ENCODE data around the gene ROM1.
A peak's percentile ranks its signal among the peaks of the same experiment; 100 is the strongest.
"Not testable (repeated sequence)": the region's sequence is repeated elsewhere in the genome, so short reads cannot be mapped to it uniquely, and the experiment has no call there.

ROM1 gene

GRCh38 chr11:62648185-62648966, 35.3 kb downstream of the ROM1 start:
- no peak for DNase-seq (ENCODE audit: low read depth in 2 of 2)

DNA sequence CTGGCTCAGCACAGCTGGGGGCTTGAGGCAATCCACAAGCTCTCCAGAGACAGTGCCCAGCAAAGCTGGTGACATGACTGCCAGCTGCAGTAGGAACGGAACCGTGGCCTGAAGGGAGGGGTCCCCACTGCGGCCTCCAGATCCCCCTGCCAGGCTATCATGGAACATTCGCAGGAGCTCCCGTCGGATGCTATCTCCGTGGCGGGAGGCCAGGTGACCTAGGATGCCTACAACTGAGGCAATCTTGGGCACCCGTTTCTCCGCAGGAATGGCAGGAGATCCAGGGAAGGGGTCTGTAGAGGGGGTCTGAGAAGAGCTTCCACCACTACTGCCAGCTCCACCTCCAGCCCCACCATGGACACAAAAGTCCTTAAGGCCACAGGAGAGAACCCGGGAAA, 35.9 kb downstream of the ROM1 start:
- no peak for DNase-seq (ENCODE audit: low read depth in 2 of 2)

DNA sequence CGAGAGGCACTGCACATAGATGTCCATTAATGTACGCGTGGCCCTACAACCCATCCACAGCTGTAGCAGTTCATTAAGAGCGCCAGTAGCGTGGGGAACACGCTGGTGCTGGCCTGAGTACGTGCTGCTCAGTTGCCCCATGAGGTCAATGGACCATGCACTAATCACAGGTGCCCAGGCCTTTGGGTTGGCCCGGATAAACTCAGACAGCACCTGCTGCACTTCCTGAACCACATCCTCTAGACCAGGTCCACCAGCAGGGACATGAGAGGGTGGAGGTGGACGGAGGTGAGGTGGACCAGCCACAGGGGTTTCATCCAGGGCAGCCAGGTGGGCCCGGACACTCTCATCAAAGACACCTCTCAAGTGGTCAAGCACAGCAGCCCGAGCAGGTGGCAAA, 36.4 kb downstream of the ROM1 start:
- no peak for DNase-seq (ENCODE audit: low read depth in 2 of 2)

- DNase-seq (ENCODE audit: low read depth in 2 of 2), result not testable (repeated sequence)
Measured at GRCh38 chr11:62650283-62650682, 37.2 kb downstream of the ROM1 start.

- DNase-seq (ENCODE audit: low read depth in 2 of 2), result no peak
Measured at GRCh38 chr11:62652161-62653006, 39.3 kb downstream of the ROM1 start.

DNA sequence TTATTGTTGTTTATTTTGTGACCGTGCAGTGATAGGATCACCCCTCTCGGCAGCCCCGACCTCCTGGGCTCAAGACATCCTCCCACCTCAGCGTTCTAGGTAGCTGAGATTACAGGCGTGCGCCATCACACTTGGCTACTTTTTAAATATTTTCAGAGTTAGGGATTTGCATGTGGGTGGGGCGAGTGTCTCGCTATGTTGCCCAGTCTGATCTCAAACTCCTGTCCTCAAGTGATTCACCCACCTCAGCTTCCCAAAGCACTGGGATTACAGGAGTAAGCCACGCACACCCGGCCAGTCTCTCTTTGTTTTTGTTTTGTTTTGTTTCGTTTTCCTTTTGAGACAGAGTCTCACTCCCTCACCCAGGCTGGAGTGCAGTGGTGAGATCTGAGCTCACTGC, 41.2 kb downstream of the ROM1 start:
- no peak for DNase-seq (ENCODE audit: low read depth in 2 of 2)

GRCh38 chr11:62656796-62657429, 43.9 kb downstream of the ROM1 start:
- no peak for DNase-seq (ENCODE audit: low read depth in 2 of 2)

DNA sequence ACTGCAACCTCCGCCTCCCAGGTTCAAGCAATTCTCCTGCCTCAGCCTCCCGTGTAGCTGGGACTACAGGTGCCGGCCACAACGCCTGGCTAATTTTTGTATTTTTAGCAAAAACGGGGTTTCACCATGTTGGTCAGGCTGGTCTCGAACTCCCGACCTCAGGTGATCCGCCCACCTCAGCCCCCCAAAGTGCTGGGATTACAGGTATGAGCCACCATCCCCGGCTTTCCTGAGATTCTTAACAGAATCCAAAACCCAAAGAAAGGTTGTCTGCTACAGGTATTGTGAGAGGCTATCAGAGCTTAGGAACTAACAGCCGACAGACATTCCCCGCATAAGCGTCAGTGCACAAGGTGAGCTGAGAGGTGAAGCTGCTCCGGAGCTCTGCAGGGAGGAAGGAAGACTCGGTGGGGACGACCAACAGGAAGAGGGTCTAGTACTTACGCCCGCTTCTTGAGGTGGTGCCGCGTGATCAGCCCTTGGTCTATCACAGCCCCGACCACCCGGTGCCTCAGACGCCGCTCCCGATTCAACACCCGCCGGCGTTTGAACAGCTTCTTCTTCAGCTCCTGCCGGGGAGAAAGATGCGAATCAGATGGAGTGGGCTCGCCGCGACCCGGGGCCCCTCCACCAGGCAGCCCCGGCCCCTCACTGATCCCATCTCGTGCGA, 51.5 kb downstream of the ROM1 start:
- DNase-seq (ENCODE audit: low read depth in 2 of 2), result peak in 1 of 2 donors; percentile 29
